ENCODE measurements around the gene DLK1.

DLK1 gene

GRCh38 chr14:100680439-100681051 is 46.1 kb upstream of the DLK1 start:
- TF ChIP-seq CTCF (IDR thresholded peaks at IDR 0.05; ENCODE audit: control insufficient read depth, insufficient read depth, low read depth, low read length, missing control alignments) = no peak
- DNase-seq (ENCODE audit: low read depth) = peak; percentile 51
- H3K4me3 ChIP-seq (ENCODE audit: control insufficient read depth, low read depth, low read length) = no peak overlapping the region

- DNase-seq (ENCODE audit: low read depth) = no peak
- TF ChIP-seq CTCF (IDR thresholded peaks at IDR 0.05; ENCODE audit: control insufficient read depth, insufficient read depth, low read depth, low read length, missing control alignments) = no peak
- no peak overlapping the region for H3K4me3 ChIP-seq (ENCODE audit: control insufficient read depth, low read depth, low read length)
These were observed 45.6 kb upstream of the DLK1 start for GRCh38 chr14:100681111-100681510.

- DNase-seq (ENCODE audit: low read depth) = no peak
- TF ChIP-seq CTCF (IDR thresholded peaks at IDR 0.05; ENCODE audit: control insufficient read depth, insufficient read depth, low read depth, low read length, missing control alignments) = no peak
- no peak overlapping the region for H3K4me3 ChIP-seq (ENCODE audit: control insufficient read depth, low read depth, low read length)
These were observed 43.9 kb upstream of the DLK1 start for GRCh38 chr14:100682749-100683148.

- no peak for TF ChIP-seq CTCF (IDR thresholded peaks at IDR 0.05; ENCODE audit: control insufficient read depth, insufficient read depth, low read depth, low read length, missing control alignments)
- DNase-seq (ENCODE audit: low read depth) = no peak
- no peak overlapping the region for H3K4me3 ChIP-seq (ENCODE audit: control insufficient read depth, low read depth, low read length)
These were observed 43.1 kb upstream of the DLK1 start for GRCh38 chr14:100683578-100683977.

- DNase-seq (ENCODE audit: low read depth) = no peak
- TF ChIP-seq CTCF (IDR thresholded peaks at IDR 0.05; ENCODE audit: control insufficient read depth, insufficient read depth, low read depth, low read length, missing control alignments) = no peak
- H3K4me3 ChIP-seq (ENCODE audit: control insufficient read depth, low read depth, low read length) = no peak overlapping the region
These were observed 42.5 kb upstream of the DLK1 start for GRCh38 chr14:100684154-100684553.

GRCh38 chr14:100684961-100685360 is 41.7 kb upstream of the DLK1 start:
- DNase-seq (ENCODE audit: low read depth) = no peak
- no peak overlapping the region for H3K4me3 ChIP-seq (ENCODE audit: control insufficient read depth, low read depth, low read length)
- no peak for TF ChIP-seq CTCF (IDR thresholded peaks at IDR 0.05; ENCODE audit: control insufficient read depth, insufficient read depth, low read depth, low read length, missing control alignments)

- DNase-seq (ENCODE audit: low read depth) = no peak
- H3K4me3 ChIP-seq (ENCODE audit: control insufficient read depth, low read depth, low read length) = no peak overlapping the region
- no peak for TF ChIP-seq CTCF (IDR thresholded peaks at IDR 0.05; ENCODE audit: control insufficient read depth, insufficient read depth, low read depth, low read length, missing control alignments)
These were observed 39.8 kb upstream of the DLK1 start for GRCh38 chr14:100686858-100687257.
